Fibroblast of lung (primary cell): ENCODE results near the gene CST11.

Source experiments
- EZH2 ChIP-seq: IDR thresholded peaks from 2 replicates; pipeline ENCODE4 v1.5.1; 2012; ENCODE audit warnings: low read length, control low read depth, mild to moderate bottlenecking; ENCODE audit errors: missing control alignments
- TF ChIP-seq, protein P1 (sequence below), 2 donors: IDR thresholded peaks in 1 of 2; conservative IDR thresholded peaks in 1 of 2; 1 replicate in 1 of 2; 2 replicates in 1 of 2; pipeline ENCODE4 v1.5.1; 2011 to 2012; ENCODE audit warnings: low read length in 2 of 2, control low read depth in 1 of 2, inconsistent platforms in 1 of 2, low read depth in 1 of 2, mild to moderate bottlenecking in 1 of 2

DNA sequence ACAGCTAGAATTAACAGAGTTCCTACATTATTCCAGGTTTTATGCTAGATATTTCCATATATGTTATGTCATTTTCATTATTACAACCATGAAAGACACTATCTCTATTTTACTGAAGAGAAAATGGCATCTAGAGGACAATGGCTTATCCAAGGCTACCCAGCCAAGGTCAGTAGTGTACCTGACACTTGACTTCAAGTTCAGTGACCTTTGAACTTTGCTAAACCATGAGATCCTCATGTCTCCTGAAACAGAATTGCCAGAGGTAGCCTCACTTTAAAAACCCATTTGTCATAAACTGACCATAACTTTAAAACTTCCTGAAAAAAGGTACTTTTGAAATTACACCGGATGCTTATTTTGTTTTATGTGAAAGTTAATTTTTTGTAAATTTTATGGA, 45.8 kb downstream of the CST11 start:
- TF ChIP-seq, protein P1, sequence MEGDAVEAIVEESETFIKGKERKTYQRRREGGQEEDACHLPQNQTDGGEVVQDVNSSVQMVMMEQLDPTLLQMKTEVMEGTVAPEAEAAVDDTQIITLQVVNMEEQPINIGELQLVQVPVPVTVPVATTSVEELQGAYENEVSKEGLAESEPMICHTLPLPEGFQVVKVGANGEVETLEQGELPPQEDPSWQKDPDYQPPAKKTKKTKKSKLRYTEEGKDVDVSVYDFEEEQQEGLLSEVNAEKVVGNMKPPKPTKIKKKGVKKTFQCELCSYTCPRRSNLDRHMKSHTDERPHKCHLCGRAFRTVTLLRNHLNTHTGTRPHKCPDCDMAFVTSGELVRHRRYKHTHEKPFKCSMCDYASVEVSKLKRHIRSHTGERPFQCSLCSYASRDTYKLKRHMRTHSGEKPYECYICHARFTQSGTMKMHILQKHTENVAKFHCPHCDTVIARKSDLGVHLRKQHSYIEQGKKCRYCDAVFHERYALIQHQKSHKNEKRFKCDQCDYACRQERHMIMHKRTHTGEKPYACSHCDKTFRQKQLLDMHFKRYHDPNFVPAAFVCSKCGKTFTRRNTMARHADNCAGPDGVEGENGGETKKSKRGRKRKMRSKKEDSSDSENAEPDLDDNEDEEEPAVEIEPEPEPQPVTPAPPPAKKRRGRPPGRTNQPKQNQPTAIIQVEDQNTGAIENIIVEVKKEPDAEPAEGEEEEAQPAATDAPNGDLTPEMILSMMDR (conservative IDR thresholded peaks at IDR 0.05 in 1 of 2, IDR thresholded peaks at IDR 0.05 in 1 of 2; ENCODE audit: low read depth in 1 of 2, low read length in 2 of 2): no peak
- TF ChIP-seq EZH2: no peak
